Stimulated activated CD4-positive, alpha-beta T cell treated with anti-CD3 and anti-CD28 coated beads, Interleukin-12 subunit alpha, Interleukin-12 subunit beta, amount 100 ng/mL, for 48 hours (primary cell): ENCODE data around the gene VGLL2.

Source experiments
- DNase-seq, 3 donors: peaks; one replicate each; pipeline ENCODE4 v3.0.0-alpha.2; 2020; ENCODE audit warnings: low read depth in 2 of 3, low spot score in 1 of 3

VGLL2 gene

DNA sequence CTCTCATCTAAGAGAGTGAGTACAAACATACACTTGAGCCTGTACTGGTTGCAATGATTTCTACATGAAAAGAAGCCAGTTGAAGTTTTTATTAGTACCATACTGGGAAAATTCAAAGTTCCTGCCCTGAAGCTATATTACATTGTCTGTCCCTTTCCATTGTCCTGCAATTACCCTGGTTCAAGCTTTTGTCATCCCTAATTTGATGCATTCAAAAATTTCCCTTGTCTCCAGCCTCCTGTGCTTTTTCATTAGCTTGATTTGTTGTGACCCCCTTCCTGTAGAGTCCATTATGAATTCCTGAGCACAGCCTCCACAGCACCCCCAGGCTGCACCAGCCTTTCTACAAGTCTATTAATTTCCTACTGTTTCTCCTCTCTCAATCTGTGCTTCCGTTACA is 46.4 kb downstream of the VGLL2 start:
- DNase-seq, result no peak

- no peak for DNase-seq
Observed at GRCh38 chr6:117317261-117317660, 51.9 kb downstream of the VGLL2 start.
